Measurements from ENCODE around the gene PADI1. TPM values are rescaled to one million over a fixed set of nuclear protein-coding genes. Genes with fewer than 3 reads are reported as not detected.

The PADI1 gene
- total RNA-seq, 4 donors from 2014 or later: not detected

- H3K27me3 ChIP-seq: peaks cover under 1 to 7% (median 4%) of the 10 kb centered on the region in 3 donors
- no peak for ATAC-seq
- DNase-seq: no peak
- TF ChIP-seq POLR2A (IDR thresholded peaks at IDR 0.05) (no peak), CTCF (IDR thresholded peaks at IDR 0.05 in 4 of 5, conservative IDR thresholded peaks at IDR 0.05 in 1 of 5) (no peak)
- H3K9me3 ChIP-seq: no peaks in the 10 kb centered on the region
- in situ Hi-C loops (cut with MboI; ENCODE audit: low sequenced_read_pairs in 4 of 4): no loop called here
- no peaks in the 10 kb centered on the region for H3K36me3 ChIP-seq
- intact Hi-C loops (cut with DNase I; ENCODE audit: low total_unique reads): no loop called here
- H3K4me3 ChIP-seq: no peak overlapping the region
- no peak overlapping the region for H3K27ac ChIP-seq
- no peaks in the 10 kb centered on the region for H3K4me1 ChIP-seq
Measured at GRCh38 chr1:17265162-17265561, 60.2 kb downstream of the PADI1 start.

- no peak overlapping the region for H3K27ac ChIP-seq
- in situ Hi-C loops (cut with MboI; ENCODE audit: low sequenced_read_pairs in 4 of 4) (no loop called here), intact Hi-C loops (cut with DNase I; ENCODE audit: low total_unique reads) (no loop called here)
- ATAC-seq (no peak), DNase-seq (no peak)
- H3K27me3 ChIP-seq: peaks cover 0 to 4% (median 4%) of the 10 kb centered on the region in 3 donors
- H3K4me1 ChIP-seq: no peaks in the 10 kb centered on the region
- no peak overlapping the region for H3K4me3 ChIP-seq
- no peaks in the 10 kb centered on the region for H3K9me3 ChIP-seq
- no peak for TF ChIP-seq POLR2A (IDR thresholded peaks at IDR 0.05)
- no peaks in the 10 kb centered on the region for H3K36me3 ChIP-seq
Measured at GRCh38 chr1:17265950-17266349, 61.0 kb downstream of the PADI1 start.

GRCh38 chr1:17270891-17271765, 66.2 kb downstream of the PADI1 start:
- in situ Hi-C loops (cut with MboI; ENCODE audit: low sequenced_read_pairs in 4 of 4) (no loop called here), intact Hi-C loops (cut with DNase I; ENCODE audit: low total_unique reads) (no loop called here)
- DNase-seq (no peak), ATAC-seq (no peak)
- H3K27ac ChIP-seq: no peak overlapping the region
- H3K4me1 ChIP-seq: no peaks in the 10 kb centered on the region
- H3K9me3 ChIP-seq: no peaks in the 10 kb centered on the region
- no peak overlapping the region for H3K4me3 ChIP-seq
- peaks cover 0 to 2% (median 2%) of the 10 kb centered on the region in 3 donors for H3K27me3 ChIP-seq
- TF ChIP-seq CTCF (IDR thresholded peaks at IDR 0.05 in 4 of 5, conservative IDR thresholded peaks at IDR 0.05 in 1 of 5) (no peak), POLR2A (IDR thresholded peaks at IDR 0.05) (no peak)
- no peaks in the 10 kb centered on the region for H3K36me3 ChIP-seq

GRCh38 chr1:17272066-17272465, 67.1 kb downstream of the PADI1 start:
- intact Hi-C loops (cut with DNase I; ENCODE audit: low total_unique reads) (no loop called here), in situ Hi-C loops (cut with MboI; ENCODE audit: low sequenced_read_pairs in 4 of 4) (no loop called here)
- Histone ChIP-seq H3K27ac (no peak overlapping the region), H3K36me3 (no peaks in the 10 kb centered on the region), H3K27me3 (peaks cover 0 to 11% (median 5%) of the 10 kb centered on the region in 3 donors), H3K9me3 (no peaks in the 10 kb centered on the region), H3K4me1 (no peaks in the 10 kb centered on the region), H3K4me3 (no peak overlapping the region)
- DNase-seq (no peak), ATAC-seq (no peak)
- TF ChIP-seq CTCF (IDR thresholded peaks at IDR 0.05 in 4 of 5, conservative IDR thresholded peaks at IDR 0.05 in 1 of 5): no peak
- TF ChIP-seq POLR2A (IDR thresholded peaks at IDR 0.05): no peak

GRCh38 chr1:17272646-17273045, 67.7 kb downstream of the PADI1 start:
- H3K4me3 ChIP-seq: no peak overlapping the region
- H3K27me3 ChIP-seq: peaks cover 2 to 11% (median 5%) of the 10 kb centered on the region in 3 donors
- TF ChIP-seq POLR2A (IDR thresholded peaks at IDR 0.05): no peak
- no peak for TF ChIP-seq CTCF (IDR thresholded peaks at IDR 0.05 in 4 of 5, conservative IDR thresholded peaks at IDR 0.05 in 1 of 5)
- H3K27ac ChIP-seq: no peak overlapping the region
- no peak for ATAC-seq
- DNase-seq: no peak
- intact Hi-C loops (cut with DNase I; ENCODE audit: low total_unique reads) (no loop called here), in situ Hi-C loops (cut with MboI; ENCODE audit: low sequenced_read_pairs in 4 of 4) (no loop called here)
- no peaks in the 10 kb centered on the region for H3K9me3 ChIP-seq
- no peaks in the 10 kb centered on the region for H3K36me3 ChIP-seq
- H3K4me1 ChIP-seq: no peaks in the 10 kb centered on the region

Measured in gastrocnemius medialis (tissue), 4 donors.